ENCODE measurements around the gene NKX1-2. TPM values are rescaled to one million over a fixed set of nuclear protein-coding genes. Genes with fewer than 3 reads are reported as not detected.

Gene NKX1-2
- total and polyA plus RNA-seq, 2 of the 4 experiments (the other 2 are of a cell fraction) = not detected

DNA sequence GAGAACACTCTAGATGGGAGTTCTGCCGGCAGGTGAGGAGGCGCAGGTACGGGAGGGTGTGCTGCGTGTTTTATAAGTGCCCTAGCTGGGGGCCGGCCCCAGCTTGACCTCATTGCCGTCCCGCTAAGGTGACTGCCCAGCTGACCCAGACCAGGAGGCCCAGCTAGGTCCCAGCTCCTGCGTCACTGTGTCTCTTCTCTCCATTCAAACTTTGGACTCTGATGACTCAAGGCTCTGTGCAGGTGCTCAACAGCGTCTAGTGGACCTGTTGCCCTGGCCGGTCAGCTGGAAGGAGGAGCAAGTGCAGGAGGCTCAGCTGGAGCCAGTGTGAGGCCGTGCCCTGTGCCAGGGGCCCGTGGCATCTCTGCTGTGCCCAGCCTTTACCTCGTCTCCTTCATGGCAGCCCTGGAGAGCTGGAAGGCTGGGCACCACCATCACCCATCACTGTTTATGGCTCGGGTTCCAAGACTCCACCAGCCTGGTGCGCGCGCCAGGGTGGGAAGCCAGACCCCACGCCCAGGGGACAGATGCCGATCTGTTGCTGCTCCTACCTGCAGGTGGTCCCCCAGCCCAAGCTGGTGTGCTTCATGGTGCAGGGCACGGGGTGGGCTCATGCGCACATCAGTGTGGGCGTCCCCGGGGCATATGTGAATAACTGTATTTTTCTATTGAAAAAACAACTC lies 26.3 kb upstream of the NKX1-2 start:
- WGBS, 2 experiments (ENCODE audit: extremely low coverage in 2 of 2, insufficient read length in 1 of 2) = 85% methylated on average over 14 of the region's 23 CpGs; no CpG with 5 or more reads in 1 of the 2 experiments
- peaks cover 2% of the 10 kb centered on the region; the same call in 1 of the 2 replicates for H3K4me1 ChIP-seq (ENCODE audit: control insufficient read depth, insufficient read depth, low read length)
- H3K9me3 ChIP-seq (ENCODE audit: control insufficient read depth, insufficient read depth, low read length) = no peaks in the 10 kb centered on the region
- no peak overlapping the region for H3K4me2 ChIP-seq (ENCODE audit: low read depth, low read length)
- H3K23ac ChIP-seq (ENCODE audit: low read depth, low read length) = no peak overlapping the region
- H2AFZ ChIP-seq (replicated peaks; ENCODE audit: low read length, poor library complexity) = no peak overlapping the region
- H3K14ac ChIP-seq (replicated peaks; ENCODE audit: low read depth, low read length) = no peak overlapping the region
- H4K91ac ChIP-seq (ENCODE audit: insufficient read depth, low read depth, low read length) = no peak overlapping the region
- H3K18ac ChIP-seq (ENCODE audit: low read depth, low read length) = no peak overlapping the region
- H2BK120ac ChIP-seq (ENCODE audit: low read depth, low read length) = no peak overlapping the region
- no peak for DNase-seq
- CTCF ChIA-PET = interaction anchor here (0.6 kb wide), 1 partner anchor 918 kb away, joined by 4 read pairs; no protein-coding TSS in a partner anchor
- no peaks in the 10 kb centered on the region for H3K36me3 ChIP-seq (ENCODE audit: control insufficient read depth, insufficient read depth, low read length)
- no peak overlapping the region for H3K27ac ChIP-seq (ENCODE audit: insufficient read depth, low read length)
- H4K20me1 ChIP-seq (ENCODE audit: insufficient read depth, low read length) = no peaks in the 10 kb centered on the region; the same call in 1 of the 2 replicates
- H3K4ac ChIP-seq (ENCODE audit: low read depth, low read length) = no peak overlapping the region
- intact Hi-C loops (cut with micrococcal nuclease) = no loop called here
- H4K8ac ChIP-seq (ENCODE audit: low read depth in 2 of 2, low read length in 2 of 2) = no peak overlapping the region
- H3K79me1 ChIP-seq (ENCODE audit: low read depth in 1 of 2, low read length in 2 of 2) = no peaks in the 10 kb centered on the region
- TF ChIP-seq CHD1 (IDR thresholded peaks at IDR 0.05; ENCODE audit: low read depth, low read length) (no peak), BHLHE40 (IDR thresholded peaks at IDR 0.05; ENCODE audit: low read depth, low read length) (no peak), RCOR1 (IDR thresholded peaks at IDR 0.05; ENCODE audit: insufficient replicate concordance, low read length) (no peak), MXI1 (IDR thresholded peaks at IDR 0.05; ENCODE audit: borderline replicate concordance, low read depth, low read length) (no peak), FOS (IDR thresholded peaks at IDR 0.05; ENCODE audit: low read depth, low read length) (no peak), CEBPB (IDR thresholded peaks at IDR 0.05; ENCODE audit: low read depth, low read length) (no peak), CTCF (conservative IDR thresholded peaks at IDR 0.05; ENCODE audit: low read depth, low read length) (no peak), MAFK (IDR thresholded peaks at IDR 0.05; ENCODE audit: low read depth, low read length) (no peak), POLR2A (IDR thresholded peaks at IDR 0.05; ENCODE audit: low read depth, low read length) (no peak), MAZ (IDR thresholded peaks at IDR 0.05; ENCODE audit: borderline replicate concordance, low read depth, low read length) (no peak), SMC3 (IDR thresholded peaks at IDR 0.05; ENCODE audit: low read depth, low read length) (no peak)
- TF ChIP-seq, protein P1, sequence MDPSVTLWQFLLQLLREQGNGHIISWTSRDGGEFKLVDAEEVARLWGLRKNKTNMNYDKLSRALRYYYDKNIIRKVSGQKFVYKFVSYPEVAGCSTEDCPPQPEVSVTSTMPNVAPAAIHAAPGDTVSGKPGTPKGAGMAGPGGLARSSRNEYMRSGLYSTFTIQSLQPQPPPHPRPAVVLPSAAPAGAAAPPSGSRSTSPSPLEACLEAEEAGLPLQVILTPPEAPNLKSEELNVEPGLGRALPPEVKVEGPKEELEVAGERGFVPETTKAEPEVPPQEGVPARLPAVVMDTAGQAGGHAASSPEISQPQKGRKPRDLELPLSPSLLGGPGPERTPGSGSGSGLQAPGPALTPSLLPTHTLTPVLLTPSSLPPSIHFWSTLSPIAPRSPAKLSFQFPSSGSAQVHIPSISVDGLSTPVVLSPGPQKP (IDR thresholded peaks at IDR 0.05; ENCODE audit: borderline replicate concordance, low read depth, low read length) = no peak
- TF ChIP-seq, protein P2, sequence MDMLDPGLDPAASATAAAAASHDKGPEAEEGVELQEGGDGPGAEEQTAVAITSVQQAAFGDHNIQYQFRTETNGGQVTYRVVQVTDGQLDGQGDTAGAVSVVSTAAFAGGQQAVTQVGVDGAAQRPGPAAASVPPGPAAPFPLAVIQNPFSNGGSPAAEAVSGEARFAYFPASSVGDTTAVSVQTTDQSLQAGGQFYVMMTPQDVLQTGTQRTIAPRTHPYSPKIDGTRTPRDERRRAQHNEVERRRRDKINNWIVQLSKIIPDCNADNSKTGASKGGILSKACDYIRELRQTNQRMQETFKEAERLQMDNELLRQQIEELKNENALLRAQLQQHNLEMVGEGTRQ (IDR thresholded peaks at IDR 0.05; ENCODE audit: low read depth, low read length) = no peak
- no peak overlapping the region for H2AK9ac ChIP-seq (replicated peaks; ENCODE audit: low read depth, low read length, poor library complexity)
- H3K9me1 ChIP-seq (ENCODE audit: insufficient read depth, low read length) = no peaks in the 10 kb centered on the region
- no peak overlapping the region for H2BK15ac ChIP-seq (ENCODE audit: low read depth, low read length)
- ATAC-seq (ENCODE audit: low read depth) = no peak
- dilution Hi-C loops (cut with HindIII; ENCODE audit: low sequenced_read_pairs, unreplicated experiment) = no loop called here
- H3K4me3 ChIP-seq (ENCODE audit: insufficient read depth, low read depth, low read length) = no peak overlapping the region
- no peak overlapping the region for H3K9ac ChIP-seq (ENCODE audit: low read depth, low read length)
- no TSS peak for BruUV-seq (replicated peaks)
- no peak overlapping the region for H2AK5ac ChIP-seq (ENCODE audit: low read depth, low read length)
- in situ Hi-C loops (cut with MboI; ENCODE audit: low sequenced_read_pairs) = no loop called here
- H3K27me3 ChIP-seq (ENCODE audit: control insufficient read depth, insufficient read depth, low read length) = no peaks in the 10 kb centered on the region
- POLR2A ChIA-PET (ENCODE audit: unreplicated experiment) = no interaction called here
- no peak overlapping the region for H2BK5ac ChIP-seq (ENCODE audit: low read depth, low read length, poor library complexity, severe bottlenecking)
- H3K56ac ChIP-seq (ENCODE audit: extremely low read depth, insufficient read depth, low read length) = no peak overlapping the region
- no peak overlapping the region for H4K5ac ChIP-seq (ENCODE audit: low read depth, low read length)
- no peak overlapping the region for H2BK20ac ChIP-seq (ENCODE audit: low read depth, low read length)
